Middle frontal gyrus (tissue), 1 donor: ENCODE data around the gene NOL4L.
"Not testable (repeated sequence)": the region's sequence is repeated elsewhere in the genome, so short reads cannot be mapped to it uniquely, and the experiment has no call there.

Experiments used
- DNase-seq: peaks from one replicate; pipeline ENCODE4 v3.0.0-alpha.2; 2015; ENCODE audit warnings: low spot score; ENCODE audit errors: extremely low spot score

Gene NOL4L

GRCh38 chr20:32433311-32434021, 151.7 kb downstream of the NOL4L start:
- DNase-seq, result no peak

- DNase-seq, result no peak
These were observed 152.9 kb downstream of the NOL4L start for GRCh38 chr20:32432277-32432676.

- DNase-seq, result no peak
These were observed 153.7 kb downstream of the NOL4L start for GRCh38 chr20:32431457-32431856.

GRCh38 chr20:32429745-32430360, 155.3 kb downstream of the NOL4L start:
- DNase-seq, result no peak

GRCh38 chr20:32429343-32429742, 155.8 kb downstream of the NOL4L start:
- DNase-seq, result no peak

- DNase-seq, result no peak
These were observed 157.1 kb downstream of the NOL4L start for GRCh38 chr20:32427996-32428395.

- DNase-seq, result no peak
These were observed 163.8 kb downstream of the NOL4L start for GRCh38 chr20:32421290-32421689.

- no peak for DNase-seq
These were observed 166.8 kb downstream of the NOL4L start for GRCh38 chr20:32418376-32418775.

- DNase-seq, result no peak
These were observed 168.9 kb downstream of the NOL4L start for GRCh38 chr20:32416206-32416605.

- DNase-seq, result no peak
These were observed 169.6 kb downstream of the NOL4L start for GRCh38 chr20:32415494-32415893.

GRCh38 chr20:32411955-32412706, 173.0 kb downstream of the NOL4L start:
- no peak for DNase-seq

GRCh38 chr20:32407131-32407750, 177.9 kb downstream of the NOL4L start:
- not testable (repeated sequence) for DNase-seq

- DNase-seq, result no peak
These were observed 178.4 kb downstream of the NOL4L start for GRCh38 chr20:32406701-32407100.

- no peak for DNase-seq
These were observed 181.1 kb downstream of the NOL4L start for GRCh38 chr20:32404017-32404416.

- DNase-seq, result no peak
These were observed 184.7 kb downstream of the NOL4L start for GRCh38 chr20:32400476-32400875.

GRCh38 chr20:32397567-32398084, 187.5 kb downstream of the NOL4L start:
- no peak for DNase-seq

- DNase-seq, result no peak
These were observed 188.4 kb downstream of the NOL4L start for GRCh38 chr20:32396646-32397160.

- no peak for DNase-seq
These were observed 190.1 kb downstream of the NOL4L start for GRCh38 chr20:32395066-32395465.
